H9 (cell line): Measurements from ENCODE around the gene C10orf88. TPM values are rescaled to one million over a fixed set of nuclear protein-coding genes. Genes with fewer than 3 reads are reported as not detected.

Source experiments
- DNase-seq: peaks from one replicate; pipeline ENCODE4 v3.0.0-alpha.2; 2017
- H2AFZ ChIP-seq: one replicate; pipeline ENCODE4 v1.6.1; 2013; ENCODE audit warnings: mild to moderate bottlenecking, low read length, control low read depth, moderate library complexity
- H2AK5ac ChIP-seq: 2 replicates; pipeline ENCODE4 v1.6.1; 2013; ENCODE audit warnings: low read length, control low read depth, mixed read lengths; ENCODE audit not compliant: insufficient read length
- H2BK120ac ChIP-seq: one replicate; pipeline ENCODE4 v1.6.1; 2013; ENCODE audit warnings: low read depth, mild to moderate bottlenecking, low read length, control low read depth, inconsistent platforms; ENCODE audit not compliant: poor library complexity, severe bottlenecking
- H2BK12ac ChIP-seq: 2 replicates; pipeline ENCODE4 v1.6.1; 2013; ENCODE audit warnings: low read length, control low read depth, mixed read lengths, low read depth; ENCODE audit not compliant: insufficient read length
- H2BK15ac ChIP-seq: 2 replicates; pipeline ENCODE4 v1.6.1; 2013; ENCODE audit warnings: low read depth, low read length, control low read depth
- H2BK20ac ChIP-seq: one replicate; pipeline ENCODE4 v1.6.1; 2013; ENCODE audit warnings: low read depth, mild to moderate bottlenecking, low read length, control low read depth, inconsistent platforms; ENCODE audit not compliant: poor library complexity, severe bottlenecking
- H2BK5ac ChIP-seq: 2 replicates; pipeline ENCODE4 v1.6.1; 2013; ENCODE audit warnings: low read length, control low read depth, mixed read lengths; ENCODE audit not compliant: insufficient read length
- H3K14ac ChIP-seq: 2 replicates; pipeline ENCODE4 v1.6.1; 2013; ENCODE audit warnings: low read length, control low read depth; ENCODE audit not compliant: insufficient read depth
- H3K18ac ChIP-seq: 2 replicates; pipeline ENCODE4 v1.6.1; 2013; ENCODE audit warnings: low read depth, mild to moderate bottlenecking, mixed read lengths, low read length, control low read depth; ENCODE audit not compliant: insufficient read length
- H3K23ac ChIP-seq: 2 replicates; pipeline ENCODE4 v1.6.1; 2013; ENCODE audit warnings: low read length, control low read depth, mixed read lengths, low read depth; ENCODE audit not compliant: insufficient read length
- H3K23me2 ChIP-seq: 2 replicates; pipeline ENCODE4 v1.6.1; 2013; ENCODE audit warnings: low read depth, mild to moderate bottlenecking, mixed read lengths, low read length, control low read depth; ENCODE audit not compliant: insufficient read length, poor library complexity, severe bottlenecking
- H3K27ac ChIP-seq: 2 replicates; pipeline ENCODE4 v1.5.1; 2013; ENCODE audit warnings: low read length, control low read depth, mixed read lengths, low read depth; ENCODE audit not compliant: insufficient read length
- H3K27me3 ChIP-seq: 2 replicates; pipeline ENCODE4 v1.6.1; 2013; ENCODE audit warnings: low read length, control low read depth, inconsistent platforms; ENCODE audit not compliant: insufficient read depth
- H3K4ac ChIP-seq: 2 replicates; pipeline ENCODE4 v1.6.1; 2013; ENCODE audit warnings: low read depth, mild to moderate bottlenecking, control low read depth, inconsistent platforms, low read length, moderate library complexity
- H3K4me1 ChIP-seq: 2 replicates; pipeline ENCODE4 v1.6.1; 2013; ENCODE audit warnings: low read length, control low read depth, inconsistent platforms; ENCODE audit not compliant: insufficient read depth
- H3K4me2 ChIP-seq: 2 replicates; pipeline ENCODE4 v1.6.1; 2013; ENCODE audit warnings: low read length, control low read depth, mixed read lengths; ENCODE audit not compliant: insufficient read length, insufficient read depth
- H3K56ac ChIP-seq: 2 replicates; pipeline ENCODE4 v1.6.1; 2013; ENCODE audit warnings: low read depth, mild to moderate bottlenecking, mixed read lengths, low read length, control low read depth; ENCODE audit not compliant: insufficient read length
- H3K79me1 ChIP-seq: 2 replicates; pipeline ENCODE4 v1.6.1; 2013; ENCODE audit warnings: low read depth, mild to moderate bottlenecking, moderate library complexity, low read length, control low read depth, inconsistent platforms; ENCODE audit not compliant: insufficient read depth, poor library complexity, severe bottlenecking
- H3K79me2 ChIP-seq: 2 replicates; pipeline ENCODE4 v1.6.1; 2013; ENCODE audit warnings: low read length, control low read depth, inconsistent platforms; ENCODE audit not compliant: insufficient read depth
- H3K9ac ChIP-seq: 2 replicates; pipeline ENCODE4 v1.6.1; 2013; ENCODE audit warnings: low read length, control low read depth, mixed read lengths; ENCODE audit not compliant: insufficient read length; ENCODE audit errors: extremely low read depth
- H3K9me3 ChIP-seq: one replicate; pipeline ENCODE4 v1.6.1; 2013; ENCODE audit warnings: low read depth, low read length, inconsistent platforms; ENCODE audit not compliant: control insufficient read depth
- H3T11ph ChIP-seq: one replicate; pipeline ENCODE4 v1.6.1; 2013; ENCODE audit warnings: mild to moderate bottlenecking, low read length, control low read depth, inconsistent platforms
- H4K20me1 ChIP-seq: one replicate; pipeline ENCODE4 v1.6.1; 2013; ENCODE audit not compliant: control insufficient read depth, insufficient read length, insufficient read depth
- H4K5ac ChIP-seq: 2 replicates; pipeline ENCODE4 v1.6.1; 2013; ENCODE audit warnings: low read depth, mild to moderate bottlenecking, mixed read lengths, low read length, control low read depth; ENCODE audit not compliant: insufficient read length
- H4K8ac ChIP-seq: replicated peaks from 2 replicates; pipeline ENCODE4 v1.6.1; 2013; ENCODE audit warnings: low read length, control low read depth, mixed read lengths, low read depth; ENCODE audit not compliant: insufficient read length
- H4K91ac ChIP-seq: 2 replicates; pipeline ENCODE4 v1.6.1; 2013; ENCODE audit warnings: low read depth, mild to moderate bottlenecking, moderate library complexity, mixed read lengths, low read length, control low read depth; ENCODE audit not compliant: insufficient read length
- H3K27ac Mint-ChIP-seq, 3 experiments: 2 replicates in 2 of 3; 3 replicates in 1 of 3; pipeline ENCODE4 v1.8.0; 2020 to 2021; ENCODE audit warnings: mixed read lengths in 3 of 3, mild to moderate bottlenecking in 1 of 3, moderate library complexity in 1 of 3
- H3K27me3 Mint-ChIP-seq: 2 replicates; pipeline ENCODE4 v1.8.0; 2021; ENCODE audit warnings: low read depth, mild to moderate bottlenecking, moderate library complexity, mixed read lengths
- H3K36me3 Mint-ChIP-seq, 3 experiments: 2 replicates in 2 of 3; 3 replicates in 1 of 3; pipeline ENCODE4 v1.8.0; 2020 to 2021; ENCODE audit warnings: low read depth in 3 of 3, mixed read lengths in 3 of 3; ENCODE audit not compliant: insufficient read depth in 1 of 3
- H3K4me1 Mint-ChIP-seq, 2 experiments: 2 replicates each; pipeline ENCODE4 v1.8.0; 2020; ENCODE audit warnings: mixed read lengths in 2 of 2
- H3K4me3 Mint-ChIP-seq, 2 experiments: 2 replicates in 1 of 2; 3 replicates in 1 of 2; pipeline ENCODE4 v1.8.0; 2020 to 2021; ENCODE audit warnings: mild to moderate bottlenecking in 2 of 2, mixed read lengths in 2 of 2, moderate library complexity in 1 of 2
- H3K9me3 Mint-ChIP-seq, 2 experiments: 2 replicates in 1 of 2; 3 replicates in 1 of 2; pipeline ENCODE4 v1.8.0; 2020; ENCODE audit warnings: mild to moderate bottlenecking in 2 of 2, mixed read lengths in 2 of 2, moderate library complexity in 1 of 2
- WGBS: extraction: QIAGEN DNeasy Blood & Tissue Kit; methylation state at CpG from one replicate; pipeline ENCODE4 v1.1.7; 2013; ENCODE audit warnings: missing lambda C conversion rate, low lambda C conversion rate, mixed read lengths; ENCODE audit not compliant: insufficient read length; ENCODE audit errors: extremely low coverage; 5-methylcytosine and 5-hydroxymethylcytosine counted together
- total RNA-seq: library from RNA; stranded (reverse); gene quantifications from 2 replicates; pipeline ENCODE4 v1.2.1, GENCODE V29; 2021
- TF ChIP-seq, protein P1 (sequence below): fragments of 200-600 bp; sonication (generic); conservative IDR thresholded peaks from 3 replicates; pipeline ENCODE4 v1.8.0; 2021; ENCODE audit warnings: antibody characterized with exemption, mild to moderate bottlenecking

The C10orf88 gene
- total RNA-seq, 1 experiment from 2014 or later, result 11.7 TPM

DNA sequence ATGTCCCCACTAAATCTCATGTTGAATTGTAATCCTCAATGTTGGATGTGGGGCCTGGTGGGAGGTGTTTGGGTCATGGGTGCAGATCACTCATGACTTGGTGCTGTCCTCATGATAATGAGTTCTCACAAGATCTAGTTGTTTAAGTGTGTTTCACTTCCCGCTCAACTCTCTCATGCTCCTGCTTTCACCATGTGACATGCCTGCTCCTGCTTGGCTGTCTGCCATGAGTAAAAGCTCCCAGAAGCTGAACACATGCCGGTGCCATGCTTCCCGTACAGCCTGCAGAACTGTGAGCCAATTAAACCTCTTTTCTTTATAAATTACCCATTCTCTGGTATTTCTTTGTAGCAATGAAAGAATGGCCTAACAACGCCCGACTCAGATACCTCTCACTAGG lies 20.0 kb upstream of the C10orf88 start:
- H3T11ph ChIP-seq, result no peak overlapping the region
- H3K27ac Mint-ChIP-seq, result no peak overlapping the region
- peaks cover 1 to 5% of the 10 kb centered on the region in 2 experiments; a peak in 4 of 5 replicates for H3K9me3 Mint-ChIP-seq
- no peak overlapping the region for H2AK5ac ChIP-seq
- no peak overlapping the region for H3K4me3 Mint-ChIP-seq
- H3K27ac ChIP-seq, result no peak overlapping the region
- H3K27me3 Mint-ChIP-seq, result peaks cover 10% of the 10 kb centered on the region
- H2BK12ac ChIP-seq, result no peak overlapping the region
- no peaks in the 10 kb centered on the region; a peak in 1 of 7 replicates for H3K36me3 Mint-ChIP-seq
- no peak overlapping the region for H3K18ac ChIP-seq
- H3K23ac ChIP-seq, result no peak overlapping the region
- H2BK15ac ChIP-seq, result no peak overlapping the region
- H3K79me1 ChIP-seq, result no peaks in the 10 kb centered on the region
- no peak overlapping the region for H2AFZ ChIP-seq
- no peak overlapping the region for H3K4me2 ChIP-seq
- no peak overlapping the region for H2BK5ac ChIP-seq
- no peak overlapping the region; the same call in 1 of the 2 replicates for H3K14ac ChIP-seq
- H4K8ac ChIP-seq, result no peak overlapping the region
- H3K27me3 ChIP-seq, result no peaks in the 10 kb centered on the region
- no peaks in the 10 kb centered on the region for H3K4me1 ChIP-seq
- H4K20me1 ChIP-seq, result no peaks in the 10 kb centered on the region
- H3K4ac ChIP-seq, result no peak overlapping the region
- TF ChIP-seq, protein P1, sequence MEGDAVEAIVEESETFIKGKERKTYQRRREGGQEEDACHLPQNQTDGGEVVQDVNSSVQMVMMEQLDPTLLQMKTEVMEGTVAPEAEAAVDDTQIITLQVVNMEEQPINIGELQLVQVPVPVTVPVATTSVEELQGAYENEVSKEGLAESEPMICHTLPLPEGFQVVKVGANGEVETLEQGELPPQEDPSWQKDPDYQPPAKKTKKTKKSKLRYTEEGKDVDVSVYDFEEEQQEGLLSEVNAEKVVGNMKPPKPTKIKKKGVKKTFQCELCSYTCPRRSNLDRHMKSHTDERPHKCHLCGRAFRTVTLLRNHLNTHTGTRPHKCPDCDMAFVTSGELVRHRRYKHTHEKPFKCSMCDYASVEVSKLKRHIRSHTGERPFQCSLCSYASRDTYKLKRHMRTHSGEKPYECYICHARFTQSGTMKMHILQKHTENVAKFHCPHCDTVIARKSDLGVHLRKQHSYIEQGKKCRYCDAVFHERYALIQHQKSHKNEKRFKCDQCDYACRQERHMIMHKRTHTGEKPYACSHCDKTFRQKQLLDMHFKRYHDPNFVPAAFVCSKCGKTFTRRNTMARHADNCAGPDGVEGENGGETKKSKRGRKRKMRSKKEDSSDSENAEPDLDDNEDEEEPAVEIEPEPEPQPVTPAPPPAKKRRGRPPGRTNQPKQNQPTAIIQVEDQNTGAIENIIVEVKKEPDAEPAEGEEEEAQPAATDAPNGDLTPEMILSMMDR, result no peak
- H3K56ac ChIP-seq, result no peak overlapping the region
- no peak overlapping the region for H2BK20ac ChIP-seq
- WGBS, result no CpG with 5 or more reads among the region's 5 CpGs
- no peaks in the 10 kb centered on the region for H3K23me2 ChIP-seq
- H3K79me2 ChIP-seq, result no peaks in the 10 kb centered on the region
- no peak overlapping the region for H4K91ac ChIP-seq
- H2BK120ac ChIP-seq, result no peak overlapping the region
- H3K9ac ChIP-seq, result no peak overlapping the region
- H4K5ac ChIP-seq, result no peak overlapping the region
- H3K9me3 ChIP-seq, result no peaks in the 10 kb centered on the region
- DNase-seq, result no peak
- H3K4me1 Mint-ChIP-seq, result peaks cover 6 to 7% of the 10 kb centered on the region in 2 experiments; a peak in 2 of 4 replicates
